CD14-positive monocyte (primary cell): ENCODE data around the gene IFT122. TPM values are rescaled to one million over a fixed set of nuclear protein-coding genes. Genes with fewer than 3 reads are reported as not detected.
A peak's percentile ranks its signal among the peaks of the same experiment; 100 is the strongest.

ENCODE experiments used
- DNase-seq, 3 donors: peaks; one replicate each; pipeline ENCODE4 v3.0.0-alpha.2; 2011 to 2022
- H2AFZ ChIP-seq: 2 replicates; pipeline ENCODE4 v1.6.0; 2012; ENCODE audit warnings: mild to moderate bottlenecking, low read depth, low read length, inconsistent platforms; ENCODE audit not compliant: insufficient read depth, poor library complexity, severe bottlenecking
- H3K27ac ChIP-seq, 2 donors: 1 replicate in 1 of 2; 2 replicates in 1 of 2; pipeline ENCODE4 v1.5.1; 2012 to 2013; ENCODE audit warnings: low read length in 2 of 2, control low read depth in 1 of 2, inconsistent platforms in 1 of 2, low read depth in 1 of 2, mild to moderate bottlenecking in 1 of 2
- H3K27me3 ChIP-seq, 2 donors: one replicate each; pipeline versions ENCODE4 v1.6.0 to v1.6.1; 2011 to 2013; ENCODE audit warnings: low read length in 2 of 2; ENCODE audit not compliant: control insufficient read depth in 2 of 2, insufficient read depth in 2 of 2
- H3K36me3 ChIP-seq, 2 donors: replicated peaks in 1 of 2; 1 replicate in 1 of 2; 2 replicates in 1 of 2; pipeline versions ENCODE4 v1.5.1 to v1.6.1; 2012 to 2013; ENCODE audit warnings: low read length in 2 of 2, control low read depth in 1 of 2, inconsistent platforms in 1 of 2, mild to moderate bottlenecking in 1 of 2; ENCODE audit not compliant: insufficient read depth in 2 of 2, control insufficient read depth in 1 of 2
- H3K4me1 ChIP-seq, 2 donors: 1 replicate in 1 of 2; 2 replicates in 1 of 2; pipeline versions ENCODE4 v1.5.1 to v1.6.1; 2012 to 2013; ENCODE audit warnings: low read length in 2 of 2, control low read depth in 1 of 2, inconsistent platforms in 1 of 2, mild to moderate bottlenecking in 1 of 2, moderate library complexity in 1 of 2; ENCODE audit not compliant: insufficient read depth in 2 of 2, control insufficient read depth in 1 of 2
- H3K4me2 ChIP-seq: replicated peaks from 2 replicates; pipeline ENCODE3; 2012; ENCODE audit warnings: low read length, moderate library complexity, mild to moderate bottlenecking; ENCODE audit not compliant: poor library complexity, severe bottlenecking; ENCODE audit errors: extremely low read depth
- H3K4me3 ChIP-seq, 3 experiments: fragments of 200-600 bp in 1 of 3; sonication (generic) in 1 of 3; replicated peaks in 1 of 3; 1 replicate in 2 of 3; 2 replicates in 1 of 3; pipeline ENCODE4 v1.5.1; 2011 to 2013; ENCODE audit warnings: low read length in 3 of 3, mild to moderate bottlenecking in 3 of 3, control low read depth in 2 of 3, low read depth in 2 of 3, inconsistent platforms in 1 of 3, moderate library complexity in 1 of 3
- H3K79me2 ChIP-seq: 2 replicates; pipeline ENCODE4 v1.6.0; 2012; ENCODE audit warnings: mild to moderate bottlenecking, control low read depth, inconsistent platforms, low read length, moderate library complexity; ENCODE audit not compliant: insufficient read depth
- H3K9ac ChIP-seq: 2 replicates; pipeline ENCODE4 v1.6.0; 2017; ENCODE audit warnings: low read length, mild to moderate bottlenecking; ENCODE audit not compliant: insufficient read depth, poor library complexity, severe bottlenecking
- H3K9me3 ChIP-seq, 2 donors: replicated peaks in 1 of 2; 1 replicate in 1 of 2; 2 replicates in 1 of 2; pipeline versions ENCODE4 v1.5.1 to v1.6.1; 2012 to 2013; ENCODE audit warnings: low read length in 2 of 2, control low read depth in 1 of 2; ENCODE audit not compliant: control insufficient read depth in 1 of 2, insufficient read depth in 1 of 2
- H4K20me1 ChIP-seq: 2 replicates; pipeline ENCODE4 v1.6.0; 2012; ENCODE audit warnings: mild to moderate bottlenecking, low read length, control low read depth, moderate library complexity; ENCODE audit not compliant: insufficient read depth
- H3K27ac Mint-ChIP-seq, 7 donors: one replicate each; pipeline ENCODE4 v1.8.0; 2020; ENCODE audit warnings: mild to moderate bottlenecking in 7 of 7, mixed read lengths in 7 of 7, moderate library complexity in 6 of 7, inconsistent platforms in 2 of 7
- H3K27me3 Mint-ChIP-seq, 3 donors: one replicate each; pipeline ENCODE4 v1.8.0; 2021 to 2022; ENCODE audit warnings: low read depth in 3 of 3, mild to moderate bottlenecking in 3 of 3, mixed read lengths in 3 of 3, moderate library complexity in 3 of 3, inconsistent platforms in 1 of 3
- H3K36me3 Mint-ChIP-seq, 2 donors: one replicate each; pipeline ENCODE4 v1.8.0; 2020; ENCODE audit warnings: mixed read lengths in 2 of 2, inconsistent platforms in 1 of 2, mild to moderate bottlenecking in 1 of 2
- H3K4me1 Mint-ChIP-seq: one replicate; pipeline ENCODE4 v1.8.0; 2020; ENCODE audit warnings: mild to moderate bottlenecking, mixed read lengths
- H3K4me3 Mint-ChIP-seq, 2 donors: one replicate each; pipeline ENCODE4 v1.8.0; 2020; ENCODE audit warnings: mild to moderate bottlenecking in 2 of 2, mixed read lengths in 2 of 2, moderate library complexity in 1 of 2
- H3K9me3 Mint-ChIP-seq, 7 donors: one replicate each; pipeline ENCODE4 v1.8.0; 2020 to 2022; ENCODE audit warnings: mixed read lengths in 7 of 7, mild to moderate bottlenecking in 6 of 7, moderate library complexity in 6 of 7, inconsistent platforms in 2 of 7
- WGBS: methylation state at CpG from one replicate; pipeline ENCODE4 v1.1.5; 2013; ENCODE audit warnings: missing lambda C conversion rate; ENCODE audit not compliant: insufficient coverage; 5-methylcytosine and 5-hydroxymethylcytosine counted together
- intact Hi-C, 2 donors: fragments of 100-400 bp; cut with micrococcal nuclease; formaldehyde crosslinking; loops; one replicate each; pipeline versions ENCODE4 v1.15.0 to v1.15.1; 2023
- polyA plus RNA-seq, 3 donors: library from polyadenylated mRNA; depleted of rRNA in 1 of 3; unstranded in 2 of 3; stranded (reverse) in 1 of 3; fragments of 300-500 nt in 2 of 3; fragments of >200 nt in 1 of 3; fragmentation: Illumina TruSeq in 2 of 3; gene quantifications; 1 replicate in 2 of 3; 2 replicates in 1 of 3; pipeline ENCODE4 v1.2.3, GENCODE V29; 2012 to 2021
- TF ChIP-seq, protein P1 (sequence below): fragments of 200-600 bp; IDR thresholded peaks from one replicate; pipeline ENCODE4 v1.8.0; 2022; ENCODE audit warnings: antibody characterized with exemption, mild to moderate bottlenecking

IFT122 gene
- polyA plus RNA-seq, 3 donors: 3.3 to 12.2 (median 3.6) TPM

- Histone ChIP-seq H3K9me3 (no peaks in the 10 kb centered on the region), H4K20me1 (no peaks in the 10 kb centered on the region), H3K4me2 (no peak overlapping the region), H3K36me3 (peaks cover 6 to 65% of the 10 kb centered on the region in 2 donors), H3K79me2 (no peaks in the 10 kb centered on the region), H3K27me3 (no peaks in the 10 kb centered on the region), H3K4me3 (no peak overlapping the region), H3K9ac (no peak overlapping the region), H2AFZ (no peak overlapping the region), H3K27ac (no peak overlapping the region), H3K4me1 (no peaks in the 10 kb centered on the region)
- TF ChIP-seq, protein P1, sequence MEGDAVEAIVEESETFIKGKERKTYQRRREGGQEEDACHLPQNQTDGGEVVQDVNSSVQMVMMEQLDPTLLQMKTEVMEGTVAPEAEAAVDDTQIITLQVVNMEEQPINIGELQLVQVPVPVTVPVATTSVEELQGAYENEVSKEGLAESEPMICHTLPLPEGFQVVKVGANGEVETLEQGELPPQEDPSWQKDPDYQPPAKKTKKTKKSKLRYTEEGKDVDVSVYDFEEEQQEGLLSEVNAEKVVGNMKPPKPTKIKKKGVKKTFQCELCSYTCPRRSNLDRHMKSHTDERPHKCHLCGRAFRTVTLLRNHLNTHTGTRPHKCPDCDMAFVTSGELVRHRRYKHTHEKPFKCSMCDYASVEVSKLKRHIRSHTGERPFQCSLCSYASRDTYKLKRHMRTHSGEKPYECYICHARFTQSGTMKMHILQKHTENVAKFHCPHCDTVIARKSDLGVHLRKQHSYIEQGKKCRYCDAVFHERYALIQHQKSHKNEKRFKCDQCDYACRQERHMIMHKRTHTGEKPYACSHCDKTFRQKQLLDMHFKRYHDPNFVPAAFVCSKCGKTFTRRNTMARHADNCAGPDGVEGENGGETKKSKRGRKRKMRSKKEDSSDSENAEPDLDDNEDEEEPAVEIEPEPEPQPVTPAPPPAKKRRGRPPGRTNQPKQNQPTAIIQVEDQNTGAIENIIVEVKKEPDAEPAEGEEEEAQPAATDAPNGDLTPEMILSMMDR: no peak
- WGBS: no CpG with 5 or more reads among the region's 1 CpG
- H3K36me3 Mint-ChIP-seq: peaks cover 41 to 54% of the 10 kb centered on the region in 2 donors
- no peak for DNase-seq
- intact Hi-C loops: no loop called here
- H3K4me1 Mint-ChIP-seq: peaks cover 5% of the 10 kb centered on the region
- H3K9me3 Mint-ChIP-seq: no peaks in the 10 kb centered on the region
- no peak overlapping the region for H3K27ac Mint-ChIP-seq
- no peak overlapping the region for H3K4me3 Mint-ChIP-seq
- peaks cover 0 to 2% (median 0%) of the 10 kb centered on the region in 3 donors for H3K27me3 Mint-ChIP-seq
These were observed 13.7 kb downstream of the IFT122 start for GRCh38 chr3:129453732-129454131.

- Histone ChIP-seq H3K4me1 (no peaks in the 10 kb centered on the region), H3K9ac (no peak overlapping the region), H2AFZ (no peak overlapping the region), H3K36me3 (peaks cover 0 to 60% of the 10 kb centered on the region in 2 donors), H3K4me2 (no peak overlapping the region), H3K27me3 (no peaks in the 10 kb centered on the region), H3K9me3 (no peaks in the 10 kb centered on the region), H3K79me2 (no peaks in the 10 kb centered on the region), H3K4me3 (no peak overlapping the region), H4K20me1 (no peaks in the 10 kb centered on the region), H3K27ac (no peak overlapping the region)
- Mint-ChIP-seq H3K27me3 (peaks cover 0 to 2% (median 0%) of the 10 kb centered on the region in 3 donors), H3K4me1 (no peaks in the 10 kb centered on the region), H3K27ac (peak overlapping the region in 2 of 7 donors; percentile 10 to 75), H3K4me3 (peak overlapping the region in 1 of 2 donors; percentile 4), H3K9me3 (peaks cover 0 to 6% (median 0%) of the 10 kb centered on the region in 7 donors), H3K36me3 (peaks cover 38 to 54% of the 10 kb centered on the region in 2 donors)
- no CpG with 5 or more reads among the region's 3 CpGs for WGBS
- TF ChIP-seq, protein P1: no peak
- no peak for DNase-seq
- intact Hi-C loops: no loop called here
These were observed 20.1 kb downstream of the IFT122 start for GRCh38 chr3:129460155-129460554.
